Neural cell (in vitro differentiated cells): ENCODE results near the gene SEC16A. TPM values are rescaled to one million over a fixed set of nuclear protein-coding genes. Genes with fewer than 3 reads are reported as not detected.

Experiments used
- H2AFZ ChIP-seq: fragments of 200-600, 300-800 bp; sonication (generic), shearing (Covaris generic); 2 replicates; pipeline ENCODE4 v1.6.0; 2014; ENCODE audit warnings: low read depth, mild to moderate bottlenecking, antibody characterized with exemption, low read length, moderate library complexity
- H3F3A ChIP-seq: fragments of 200-600 bp; shearing (Covaris generic); 2 replicates; pipeline ENCODE4 v1.6.1; 2016; ENCODE audit warnings: mild to moderate bottlenecking, moderate library complexity, mixed read lengths, antibody characterized with exemption, low read length; ENCODE audit not compliant: insufficient read depth, poor library complexity, severe bottlenecking
- H3K27ac ChIP-seq: fragments of 200-600, 300-800 bp; sonication (generic), shearing (Covaris generic); 2 replicates; pipeline ENCODE4 v1.5.1; 2014; ENCODE audit warnings: mild to moderate bottlenecking, low read length, moderate library complexity
- H3K27me3 ChIP-seq: fragments of 300-800, 200-600 bp; sonication (generic), shearing (Covaris generic); 2 replicates; pipeline ENCODE4 v1.6.0; 2014; ENCODE audit warnings: mild to moderate bottlenecking, low read depth, low read length, moderate library complexity; ENCODE audit not compliant: insufficient read depth
- H3K36me3 ChIP-seq: fragments of 300-800, 200-600 bp; sonication (generic), shearing (Covaris generic); 2 replicates; pipeline ENCODE4 v1.5.1; 2014; ENCODE audit warnings: mild to moderate bottlenecking, antibody characterized with exemption, low read length, moderate library complexity; ENCODE audit not compliant: insufficient read depth
- H3K4me2 ChIP-seq: fragments of 300-800, 200-600 bp; sonication (generic), shearing (Covaris generic); 2 replicates; pipeline ENCODE4 v1.6.0; 2014; ENCODE audit warnings: mild to moderate bottlenecking, low read length
- H3K4me3 ChIP-seq: fragments of 300-800, 200-600 bp; sonication (generic), shearing (Covaris generic); 2 replicates; pipeline ENCODE4 v1.5.1; 2014; ENCODE audit warnings: mild to moderate bottlenecking, low read length, moderate library complexity
- H3K79me2 ChIP-seq: fragments of 200-600 bp; shearing (Covaris generic); replicated peaks from 2 replicates; pipeline ENCODE4 v1.6.0; 2014; ENCODE audit warnings: mild to moderate bottlenecking, low read length, moderate library complexity; ENCODE audit not compliant: insufficient read depth
- H3K9ac ChIP-seq: fragments of 300-800, 200-600 bp; sonication (generic), shearing (Covaris generic); 2 replicates; pipeline ENCODE4 v1.6.1; 2016; ENCODE audit warnings: mild to moderate bottlenecking, low read length, mixed read lengths
- H3K9me2 ChIP-seq: fragments of 200-600 bp; shearing (Covaris generic); 2 replicates; pipeline ENCODE4 v1.6.1; 2016; ENCODE audit warnings: mild to moderate bottlenecking, low read length, mixed read lengths; ENCODE audit not compliant: insufficient read depth
- H3K9me3 ChIP-seq: fragments of 200-600, 300-800 bp; sonication (generic), shearing (Covaris generic); 2 replicates; pipeline ENCODE4 v1.6.1; 2016; ENCODE audit warnings: mild to moderate bottlenecking, mixed run types, low read length, moderate library complexity, mixed read lengths
- H4K20me1 ChIP-seq: fragments of 200-600 bp; shearing (Covaris generic); 2 replicates; pipeline ENCODE4 v1.6.1; 2016; ENCODE audit warnings: mild to moderate bottlenecking, mixed run types; ENCODE audit not compliant: insufficient read depth
- CTCF ChIP-seq: fragments of 450-650 bp; IDR thresholded peaks from 2 replicates; pipeline ENCODE4 v1.5.1; 2014; ENCODE audit warnings: antibody characterized with exemption, mild to moderate bottlenecking, moderate library complexity; ENCODE audit not compliant: poor library complexity, severe bottlenecking
- EP300 ChIP-seq: fragments of 450-650 bp; conservative IDR thresholded peaks from 2 replicates; pipeline ENCODE4 v1.6.1; 2014; ENCODE audit warnings: antibody characterized with exemption, mild to moderate bottlenecking, moderate library complexity; ENCODE audit not compliant: poor library complexity, severe bottlenecking
- EZH2 ChIP-seq: fragments of 200-600, 300-800 bp; shearing (Covaris generic), sonication (generic); IDR thresholded peaks from 2 replicates; pipeline ENCODE4 v1.6.1; 2014; ENCODE audit warnings: antibody characterized with exemption, low read length, borderline replicate concordance, mild to moderate bottlenecking; ENCODE audit not compliant: insufficient read depth, poor library complexity, severe bottlenecking
- MXI1 ChIP-seq: fragments of 450-650 bp; conservative IDR thresholded peaks from 2 replicates; pipeline ENCODE4 v1.6.1; 2014; ENCODE audit warnings: antibody characterized with exemption, mild to moderate bottlenecking; ENCODE audit not compliant: poor library complexity, severe bottlenecking
- POLR2AphosphoS5 ChIP-seq: IDR thresholded peaks from 2 replicates; pipeline ENCODE4 v1.6.1; 2012
- RAD21 ChIP-seq: fragments of 450-650 bp; conservative IDR thresholded peaks from 2 replicates; pipeline ENCODE4 v1.6.1; 2014; ENCODE audit warnings: antibody characterized with exemption, mild to moderate bottlenecking, moderate library complexity
- REST ChIP-seq: IDR thresholded peaks from 2 replicates; pipeline ENCODE4 v1.6.1; 2012; ENCODE audit warnings: borderline replicate concordance
- SMC3 ChIP-seq: fragments of 450-650 bp; conservative IDR thresholded peaks from 2 replicates; pipeline ENCODE4 v1.6.1; 2014; ENCODE audit warnings: antibody characterized with exemption, mild to moderate bottlenecking, moderate library complexity; ENCODE audit not compliant: poor library complexity
- TAF1 ChIP-seq: IDR thresholded peaks from 2 replicates; pipeline ENCODE4 v1.6.1; 2012; ENCODE audit warnings: low read depth
- polyA plus RNA-seq: library from polyadenylated mRNA; depleted of rRNA; stranded (reverse); fragments of >200 nt; gene quantifications from 2 replicates; pipeline ENCODE4 v1.2.3, GENCODE V29; 2014

Gene SEC16A
- polyA plus RNA-seq, 1 donor from 2014 or later = 15.4 TPM

DNA sequence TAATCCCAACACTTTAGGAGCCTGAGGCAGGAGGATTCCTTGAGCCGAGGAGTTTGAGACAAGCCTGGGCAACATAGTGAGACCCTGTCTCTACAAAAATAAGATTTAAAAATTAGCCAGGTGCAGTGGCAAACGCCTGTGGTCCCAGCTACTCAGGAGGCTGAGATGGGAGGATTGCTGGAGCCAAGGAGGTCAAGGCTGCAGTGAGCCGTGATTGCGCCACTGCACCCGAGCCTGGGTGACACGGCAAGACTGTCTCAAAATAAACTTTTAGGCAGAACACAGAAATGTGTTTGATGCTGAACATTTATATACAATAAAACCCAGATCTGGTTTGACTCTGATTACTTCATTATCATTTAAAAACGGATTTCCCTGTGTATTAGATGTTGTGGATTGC, 77.4 kb downstream of the SEC16A start:
- H4K20me1 ChIP-seq = no peaks in the 10 kb centered on the region
- H3K79me2 ChIP-seq = peaks cover 7% of the 10 kb centered on the region
- TF ChIP-seq RAD21 = no peak
- no peak for TF ChIP-seq TAF1
- no peak for TF ChIP-seq EP300
- TF ChIP-seq POLR2AphosphoS5 = no peak
- no peak for TF ChIP-seq REST
- TF ChIP-seq EZH2 = no peak
- TF ChIP-seq MXI1 = no peak
- TF ChIP-seq SMC3 = no peak
- TF ChIP-seq CTCF = no peak
- H3K9ac ChIP-seq = no peak overlapping the region
- no peak overlapping the region for H3K27ac ChIP-seq
- H3K36me3 ChIP-seq = no peaks in the 10 kb centered on the region
- H3K27me3 ChIP-seq = no peaks in the 10 kb centered on the region
- H3K9me2 ChIP-seq = no peaks in the 10 kb centered on the region
- no peak overlapping the region for H2AFZ ChIP-seq
- H3K4me2 ChIP-seq = no peak overlapping the region
- H3F3A ChIP-seq = no peaks in the 10 kb centered on the region
- no peaks in the 10 kb centered on the region for H3K9me3 ChIP-seq
- H3K4me3 ChIP-seq = no peak overlapping the region

GRCh38 chr9:136404801-136405136, 78.1 kb downstream of the SEC16A start:
- H4K20me1 ChIP-seq = no peaks in the 10 kb centered on the region
- H3K9me2 ChIP-seq = no peaks in the 10 kb centered on the region
- no peak overlapping the region for H2AFZ ChIP-seq
- H3K9ac ChIP-seq = no peak overlapping the region
- no peak overlapping the region for H3K4me3 ChIP-seq
- H3K27me3 ChIP-seq = no peaks in the 10 kb centered on the region
- H3K9me3 ChIP-seq = no peaks in the 10 kb centered on the region
- H3K4me2 ChIP-seq = no peak overlapping the region
- H3F3A ChIP-seq = no peaks in the 10 kb centered on the region
- no peaks in the 10 kb centered on the region for H3K36me3 ChIP-seq
- peaks cover 5% of the 10 kb centered on the region for H3K79me2 ChIP-seq
- no peak overlapping the region for H3K27ac ChIP-seq
- no peak for TF ChIP-seq EP300
- TF ChIP-seq MXI1 = no peak
- no peak for TF ChIP-seq EZH2
- no peak for TF ChIP-seq REST
- TF ChIP-seq SMC3 = no peak
- TF ChIP-seq TAF1 = no peak
- no peak for TF ChIP-seq CTCF
- TF ChIP-seq POLR2AphosphoS5 = no peak
- TF ChIP-seq RAD21 = no peak
